SK-N-SH (cell line): ENCODE data around the gene TRIM27.
A peak's percentile ranks its signal among the peaks of the same experiment; 100 is the strongest.

Experiments used
- EZH2phosphoT487 ChIP-seq: fragments of 200-600 bp; sonication (generic); IDR thresholded peaks from 2 replicates; pipeline ENCODE4 v1.6.1; 2017; ENCODE audit warnings: low read depth, mixed run types, mild to moderate bottlenecking, antibody characterized with exemption, moderate library complexity, borderline replicate concordance
- RCOR1 ChIP-seq: fragments of 150-350 bp; IDR thresholded peaks from 2 replicates; pipeline ENCODE4 v1.6.1; 2017; ENCODE audit warnings: antibody characterized with exemption, low read length
- RXRA ChIP-seq: IDR thresholded peaks from 2 replicates; pipeline ENCODE4 v1.4.0; 2012; ENCODE audit warnings: low read depth, mild to moderate bottlenecking, borderline replicate concordance
- TF ChIP-seq, protein P1 (sequence below): fragments of 200-600 bp; sonication (generic); IDR thresholded peaks from 2 replicates; pipeline ENCODE4 v1.6.1; 2017; ENCODE audit warnings: antibody characterized with exemption, mild to moderate bottlenecking, moderate library complexity

DNA sequence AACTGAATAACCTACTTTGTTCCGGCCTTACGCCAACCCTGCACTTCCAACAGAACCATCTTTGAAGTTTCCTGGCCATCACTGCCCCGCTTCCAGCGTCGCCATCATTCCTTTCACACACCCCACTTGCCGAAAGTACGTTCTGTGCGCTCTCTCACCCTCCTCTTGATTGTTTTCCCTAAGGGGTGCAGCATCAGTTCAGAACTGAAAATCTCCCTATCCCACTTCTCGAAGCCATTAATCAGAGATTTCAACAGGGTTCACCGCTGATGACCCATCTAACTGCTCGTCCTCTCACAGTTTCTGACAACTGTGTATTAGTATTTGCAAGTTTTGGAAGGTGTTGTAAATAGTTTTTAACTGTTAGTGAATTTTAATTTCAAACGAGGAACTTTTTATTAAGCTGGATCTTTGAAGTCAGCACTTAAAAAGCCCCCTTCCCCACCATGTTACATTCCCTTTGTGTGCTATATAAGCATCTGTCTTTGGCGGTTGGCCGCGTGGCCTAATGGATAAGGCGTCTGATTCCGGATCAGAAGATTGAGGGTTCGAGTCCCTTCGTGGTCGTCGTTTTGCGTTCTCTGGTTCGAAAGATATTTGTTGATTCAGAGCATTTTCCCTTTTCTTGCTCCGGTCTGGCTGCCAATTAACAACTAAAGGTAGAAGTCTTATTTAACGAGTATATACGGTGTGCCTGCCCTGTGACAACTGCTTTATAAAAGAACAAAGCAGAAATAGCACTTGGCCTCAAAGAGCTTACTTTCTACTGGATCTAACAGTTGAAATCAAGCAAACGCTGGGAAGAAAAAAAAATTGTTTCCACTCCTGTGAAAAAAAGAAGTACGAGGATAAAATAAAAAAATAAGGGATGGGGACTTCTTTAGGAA lies 42.6 kb downstream of the TRIM27 start:
- no peak for TF ChIP-seq RXRA
- TF ChIP-seq EZH2phosphoT487, result no peak
- TF ChIP-seq RCOR1, result peak; percentile 68
- TF ChIP-seq, protein P1, sequence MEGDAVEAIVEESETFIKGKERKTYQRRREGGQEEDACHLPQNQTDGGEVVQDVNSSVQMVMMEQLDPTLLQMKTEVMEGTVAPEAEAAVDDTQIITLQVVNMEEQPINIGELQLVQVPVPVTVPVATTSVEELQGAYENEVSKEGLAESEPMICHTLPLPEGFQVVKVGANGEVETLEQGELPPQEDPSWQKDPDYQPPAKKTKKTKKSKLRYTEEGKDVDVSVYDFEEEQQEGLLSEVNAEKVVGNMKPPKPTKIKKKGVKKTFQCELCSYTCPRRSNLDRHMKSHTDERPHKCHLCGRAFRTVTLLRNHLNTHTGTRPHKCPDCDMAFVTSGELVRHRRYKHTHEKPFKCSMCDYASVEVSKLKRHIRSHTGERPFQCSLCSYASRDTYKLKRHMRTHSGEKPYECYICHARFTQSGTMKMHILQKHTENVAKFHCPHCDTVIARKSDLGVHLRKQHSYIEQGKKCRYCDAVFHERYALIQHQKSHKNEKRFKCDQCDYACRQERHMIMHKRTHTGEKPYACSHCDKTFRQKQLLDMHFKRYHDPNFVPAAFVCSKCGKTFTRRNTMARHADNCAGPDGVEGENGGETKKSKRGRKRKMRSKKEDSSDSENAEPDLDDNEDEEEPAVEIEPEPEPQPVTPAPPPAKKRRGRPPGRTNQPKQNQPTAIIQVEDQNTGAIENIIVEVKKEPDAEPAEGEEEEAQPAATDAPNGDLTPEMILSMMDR, result no peak
